NCI-H2196 (cell line): ENCODE results near the gene TFF2.

Experiments
- DNase-seq: peaks from one replicate; lab custom pipeline; 2025; ENCODE audit not compliant: unreplicated experiment; lab: John Stamatoyannopoulos, UW

The TFF2 gene

GRCh38 chr21:42366292-42367010 is 15.7 kb upstream of the TFF2 start, which contains the start of gene TFF1:
Gene TFF1, minus strand, starts transcription at chr21:42366535. Its CDS starts 40 bp downstream, at chr21:42366495.
- DNase-seq = no peak

GRCh38 chr21:42365770-42366169 is 15.0 kb upstream of the TFF2 start:
- DNase-seq = no peak

- no peak for DNase-seq
These were observed 13.6 kb upstream of the TFF2 start for GRCh38 chr21:42364304-42364865.

GRCh38 chr21:42363312-42363711 is 12.5 kb upstream of the TFF2 start:
- DNase-seq = no peak

GRCh38 chr21:42362700-42363099 is 11.9 kb upstream of the TFF2 start:
- DNase-seq = no peak

GRCh38 chr21:42362198-42362597 is 11.4 kb upstream of the TFF2 start:
- DNase-seq = no peak

GRCh38 chr21:42361286-42361685 is 10.5 kb upstream of the TFF2 start:
- DNase-seq = no peak

GRCh38 chr21:42360317-42360716 is 9.5 kb upstream of the TFF2 start:
- no peak for DNase-seq

GRCh38 chr21:42358937-42359336 is 8.1 kb upstream of the TFF2 start:
- no peak for DNase-seq

- DNase-seq = no peak
These were observed 7.5 kb upstream of the TFF2 start for GRCh38 chr21:42358261-42358660.

- no peak for DNase-seq
These were observed 6.5 kb upstream of the TFF2 start for GRCh38 chr21:42357307-42357706.

GRCh38 chr21:42356650-42357049 is 5.9 kb upstream of the TFF2 start:
- DNase-seq = no peak

GRCh38 chr21:42356046-42356445 is 5.3 kb upstream of the TFF2 start:
- no peak for DNase-seq

- no peak for DNase-seq
These were observed 2.8 kb upstream of the TFF2 start for GRCh38 chr21:42353623-42354022.

- DNase-seq = no peak
These were observed 1.8 kb upstream of the TFF2 start for GRCh38 chr21:42352441-42353095.

GRCh38 chr21:42351626-42352440 is 1.0 kb upstream of the TFF2 start:
- DNase-seq = no peak

- no peak for DNase-seq
These were observed 380 bp downstream of the TFF2 start for GRCh38 chr21:42350318-42350910.

- no peak for DNase-seq
These were observed 1.1 kb downstream of the TFF2 start for GRCh38 chr21:42349420-42350317.

- DNase-seq = no peak
These were observed 2.0 kb downstream of the TFF2 start for GRCh38 chr21:42348762-42349161.
